Neural cell (in vitro differentiated cells): ENCODE measurements around the gene FXN. TPM values are rescaled to one million over a fixed set of nuclear protein-coding genes. Genes with fewer than 3 reads are reported as not detected.

ENCODE experiments used
- H2AFZ ChIP-seq: fragments of 200-600, 300-800 bp; sonication (generic), shearing (Covaris generic); 2 replicates; pipeline ENCODE4 v1.6.0; 2014; ENCODE audit warnings: low read depth, mild to moderate bottlenecking, antibody characterized with exemption, low read length, moderate library complexity
- H3F3A ChIP-seq: fragments of 200-600 bp; shearing (Covaris generic); 2 replicates; pipeline ENCODE4 v1.6.1; 2016; ENCODE audit warnings: mild to moderate bottlenecking, moderate library complexity, mixed read lengths, antibody characterized with exemption, low read length; ENCODE audit not compliant: insufficient read depth, poor library complexity, severe bottlenecking
- H3K27ac ChIP-seq: fragments of 200-600, 300-800 bp; sonication (generic), shearing (Covaris generic); 2 replicates; pipeline ENCODE4 v1.5.1; 2014; ENCODE audit warnings: mild to moderate bottlenecking, low read length, moderate library complexity
- H3K27me3 ChIP-seq: fragments of 300-800, 200-600 bp; sonication (generic), shearing (Covaris generic); 2 replicates; pipeline ENCODE4 v1.6.0; 2014; ENCODE audit warnings: mild to moderate bottlenecking, low read depth, low read length, moderate library complexity; ENCODE audit not compliant: insufficient read depth
- H3K36me3 ChIP-seq: fragments of 300-800, 200-600 bp; sonication (generic), shearing (Covaris generic); 2 replicates; pipeline ENCODE4 v1.5.1; 2014; ENCODE audit warnings: mild to moderate bottlenecking, antibody characterized with exemption, low read length, moderate library complexity; ENCODE audit not compliant: insufficient read depth
- H3K4me2 ChIP-seq: fragments of 300-800, 200-600 bp; sonication (generic), shearing (Covaris generic); 2 replicates; pipeline ENCODE4 v1.6.0; 2014; ENCODE audit warnings: mild to moderate bottlenecking, low read length
- H3K4me3 ChIP-seq: fragments of 300-800, 200-600 bp; sonication (generic), shearing (Covaris generic); 2 replicates; pipeline ENCODE4 v1.5.1; 2014; ENCODE audit warnings: mild to moderate bottlenecking, low read length, moderate library complexity
- H3K79me2 ChIP-seq: fragments of 200-600 bp; shearing (Covaris generic); replicated peaks from 2 replicates; pipeline ENCODE4 v1.6.0; 2014; ENCODE audit warnings: mild to moderate bottlenecking, low read length, moderate library complexity; ENCODE audit not compliant: insufficient read depth
- H3K9ac ChIP-seq: fragments of 300-800, 200-600 bp; sonication (generic), shearing (Covaris generic); 2 replicates; pipeline ENCODE4 v1.6.1; 2016; ENCODE audit warnings: mild to moderate bottlenecking, low read length, mixed read lengths
- H3K9me2 ChIP-seq: fragments of 200-600 bp; shearing (Covaris generic); 2 replicates; pipeline ENCODE4 v1.6.1; 2016; ENCODE audit warnings: mild to moderate bottlenecking, low read length, mixed read lengths; ENCODE audit not compliant: insufficient read depth
- H3K9me3 ChIP-seq: fragments of 200-600, 300-800 bp; sonication (generic), shearing (Covaris generic); 2 replicates; pipeline ENCODE4 v1.6.1; 2016; ENCODE audit warnings: mild to moderate bottlenecking, mixed run types, low read length, moderate library complexity, mixed read lengths
- H4K20me1 ChIP-seq: fragments of 200-600 bp; shearing (Covaris generic); 2 replicates; pipeline ENCODE4 v1.6.1; 2016; ENCODE audit warnings: mild to moderate bottlenecking, mixed run types; ENCODE audit not compliant: insufficient read depth
- EP300 ChIP-seq: fragments of 450-650 bp; conservative IDR thresholded peaks from 2 replicates; pipeline ENCODE4 v1.6.1; 2014; ENCODE audit warnings: antibody characterized with exemption, mild to moderate bottlenecking, moderate library complexity; ENCODE audit not compliant: poor library complexity, severe bottlenecking
- EZH2 ChIP-seq: fragments of 200-600, 300-800 bp; shearing (Covaris generic), sonication (generic); IDR thresholded peaks from 2 replicates; pipeline ENCODE4 v1.6.1; 2014; ENCODE audit warnings: antibody characterized with exemption, low read length, borderline replicate concordance, mild to moderate bottlenecking; ENCODE audit not compliant: insufficient read depth, poor library complexity, severe bottlenecking
- MXI1 ChIP-seq: fragments of 450-650 bp; conservative IDR thresholded peaks from 2 replicates; pipeline ENCODE4 v1.6.1; 2014; ENCODE audit warnings: antibody characterized with exemption, mild to moderate bottlenecking; ENCODE audit not compliant: poor library complexity, severe bottlenecking
- POLR2AphosphoS5 ChIP-seq: IDR thresholded peaks from 2 replicates; pipeline ENCODE4 v1.6.1; 2012
- RAD21 ChIP-seq: fragments of 450-650 bp; conservative IDR thresholded peaks from 2 replicates; pipeline ENCODE4 v1.6.1; 2014; ENCODE audit warnings: antibody characterized with exemption, mild to moderate bottlenecking, moderate library complexity
- SMC3 ChIP-seq: fragments of 450-650 bp; conservative IDR thresholded peaks from 2 replicates; pipeline ENCODE4 v1.6.1; 2014; ENCODE audit warnings: antibody characterized with exemption, mild to moderate bottlenecking, moderate library complexity; ENCODE audit not compliant: poor library complexity
- TAF1 ChIP-seq: IDR thresholded peaks from 2 replicates; pipeline ENCODE4 v1.6.1; 2012; ENCODE audit warnings: low read depth
- polyA plus RNA-seq: library from polyadenylated mRNA; depleted of rRNA; stranded (reverse); fragments of >200 nt; gene quantifications from 2 replicates; pipeline ENCODE4 v1.2.3, GENCODE V29; 2014
- TF ChIP-seq, protein P1 (sequence below): IDR thresholded peaks from 2 replicates; pipeline ENCODE4 v1.6.1; 2012; ENCODE audit warnings: borderline replicate concordance
- TF ChIP-seq, protein P2 (sequence below): fragments of 450-650 bp; IDR thresholded peaks from 2 replicates; pipeline ENCODE4 v1.5.1; 2014; ENCODE audit warnings: antibody characterized with exemption, mild to moderate bottlenecking, moderate library complexity; ENCODE audit not compliant: poor library complexity, severe bottlenecking

Gene FXN
- polyA plus RNA-seq, 1 donor from 2014 or later, result 3.5 TPM

DNA sequence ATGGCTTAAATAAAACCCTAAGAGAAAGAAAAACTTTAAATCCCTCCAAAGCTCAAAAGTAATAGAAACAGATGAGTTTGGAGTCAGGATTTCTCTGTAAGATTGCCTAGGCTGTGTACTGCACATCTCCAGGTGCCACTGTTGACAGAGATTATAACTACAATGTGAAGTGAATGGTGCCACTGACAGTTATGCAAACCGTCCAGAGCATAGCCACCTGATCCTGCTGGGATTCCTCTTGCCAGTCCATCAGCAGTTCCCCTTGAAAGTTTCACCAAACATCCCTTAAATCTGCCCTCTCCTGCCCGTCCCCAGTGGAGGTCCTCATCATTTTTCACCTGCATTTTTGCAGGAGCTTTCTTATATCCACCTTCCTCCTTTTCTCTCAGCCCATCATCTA is 42.5 kb downstream of the FXN start:
- Histone ChIP-seq H3K9me3 (no peaks in the 10 kb centered on the region), H3K36me3 (no peaks in the 10 kb centered on the region), H2AFZ (no peak overlapping the region), H3F3A (no peaks in the 10 kb centered on the region), H3K4me2 (no peak overlapping the region), H3K4me3 (no peak overlapping the region), H3K9me2 (no peaks in the 10 kb centered on the region), H3K27me3 (no peaks in the 10 kb centered on the region), H3K79me2 (no peaks in the 10 kb centered on the region), H3K9ac (no peak overlapping the region), H3K27ac (no peak overlapping the region), H4K20me1 (no peaks in the 10 kb centered on the region)
- TF ChIP-seq, protein P1, sequence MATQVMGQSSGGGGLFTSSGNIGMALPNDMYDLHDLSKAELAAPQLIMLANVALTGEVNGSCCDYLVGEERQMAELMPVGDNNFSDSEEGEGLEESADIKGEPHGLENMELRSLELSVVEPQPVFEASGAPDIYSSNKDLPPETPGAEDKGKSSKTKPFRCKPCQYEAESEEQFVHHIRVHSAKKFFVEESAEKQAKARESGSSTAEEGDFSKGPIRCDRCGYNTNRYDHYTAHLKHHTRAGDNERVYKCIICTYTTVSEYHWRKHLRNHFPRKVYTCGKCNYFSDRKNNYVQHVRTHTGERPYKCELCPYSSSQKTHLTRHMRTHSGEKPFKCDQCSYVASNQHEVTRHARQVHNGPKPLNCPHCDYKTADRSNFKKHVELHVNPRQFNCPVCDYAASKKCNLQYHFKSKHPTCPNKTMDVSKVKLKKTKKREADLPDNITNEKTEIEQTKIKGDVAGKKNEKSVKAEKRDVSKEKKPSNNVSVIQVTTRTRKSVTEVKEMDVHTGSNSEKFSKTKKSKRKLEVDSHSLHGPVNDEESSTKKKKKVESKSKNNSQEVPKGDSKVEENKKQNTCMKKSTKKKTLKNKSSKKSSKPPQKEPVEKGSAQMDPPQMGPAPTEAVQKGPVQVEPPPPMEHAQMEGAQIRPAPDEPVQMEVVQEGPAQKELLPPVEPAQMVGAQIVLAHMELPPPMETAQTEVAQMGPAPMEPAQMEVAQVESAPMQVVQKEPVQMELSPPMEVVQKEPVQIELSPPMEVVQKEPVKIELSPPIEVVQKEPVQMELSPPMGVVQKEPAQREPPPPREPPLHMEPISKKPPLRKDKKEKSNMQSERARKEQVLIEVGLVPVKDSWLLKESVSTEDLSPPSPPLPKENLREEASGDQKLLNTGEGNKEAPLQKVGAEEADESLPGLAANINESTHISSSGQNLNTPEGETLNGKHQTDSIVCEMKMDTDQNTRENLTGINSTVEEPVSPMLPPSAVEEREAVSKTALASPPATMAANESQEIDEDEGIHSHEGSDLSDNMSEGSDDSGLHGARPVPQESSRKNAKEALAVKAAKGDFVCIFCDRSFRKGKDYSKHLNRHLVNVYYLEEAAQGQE, result no peak
- TF ChIP-seq POLR2AphosphoS5 (no peak), EZH2 (no peak), MXI1 (no peak), RAD21 (no peak), EP300 (no peak), TAF1 (no peak), SMC3 (no peak)
- TF ChIP-seq, protein P2, sequence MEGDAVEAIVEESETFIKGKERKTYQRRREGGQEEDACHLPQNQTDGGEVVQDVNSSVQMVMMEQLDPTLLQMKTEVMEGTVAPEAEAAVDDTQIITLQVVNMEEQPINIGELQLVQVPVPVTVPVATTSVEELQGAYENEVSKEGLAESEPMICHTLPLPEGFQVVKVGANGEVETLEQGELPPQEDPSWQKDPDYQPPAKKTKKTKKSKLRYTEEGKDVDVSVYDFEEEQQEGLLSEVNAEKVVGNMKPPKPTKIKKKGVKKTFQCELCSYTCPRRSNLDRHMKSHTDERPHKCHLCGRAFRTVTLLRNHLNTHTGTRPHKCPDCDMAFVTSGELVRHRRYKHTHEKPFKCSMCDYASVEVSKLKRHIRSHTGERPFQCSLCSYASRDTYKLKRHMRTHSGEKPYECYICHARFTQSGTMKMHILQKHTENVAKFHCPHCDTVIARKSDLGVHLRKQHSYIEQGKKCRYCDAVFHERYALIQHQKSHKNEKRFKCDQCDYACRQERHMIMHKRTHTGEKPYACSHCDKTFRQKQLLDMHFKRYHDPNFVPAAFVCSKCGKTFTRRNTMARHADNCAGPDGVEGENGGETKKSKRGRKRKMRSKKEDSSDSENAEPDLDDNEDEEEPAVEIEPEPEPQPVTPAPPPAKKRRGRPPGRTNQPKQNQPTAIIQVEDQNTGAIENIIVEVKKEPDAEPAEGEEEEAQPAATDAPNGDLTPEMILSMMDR, result no peak

DNA sequence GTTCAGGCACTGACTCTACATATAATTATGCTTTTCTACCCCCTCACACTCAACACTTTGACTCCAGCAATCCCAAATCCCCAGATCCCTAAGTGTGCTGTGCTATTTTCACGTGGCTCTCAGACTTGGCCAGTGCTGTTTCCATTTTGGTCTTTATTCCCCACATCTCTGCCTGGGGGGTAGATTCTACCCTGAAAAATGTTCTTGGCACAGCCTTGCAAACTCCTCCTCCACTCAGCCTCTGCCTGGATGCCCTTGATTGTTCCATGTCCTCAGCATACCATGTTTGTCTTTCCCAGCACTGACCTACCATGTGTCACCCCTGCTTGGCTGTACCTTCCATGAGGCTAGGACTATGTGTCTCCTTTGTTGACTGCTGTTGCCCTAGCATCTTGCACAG is 43.0 kb downstream of the FXN start:
- no peak overlapping the region for H3K4me2 ChIP-seq
- no peaks in the 10 kb centered on the region for H3K36me3 ChIP-seq
- no peaks in the 10 kb centered on the region for H4K20me1 ChIP-seq
- H3K9me2 ChIP-seq, result no peaks in the 10 kb centered on the region
- no peak overlapping the region for H3K4me3 ChIP-seq
- no peak overlapping the region for H2AFZ ChIP-seq
- no peaks in the 10 kb centered on the region for H3F3A ChIP-seq
- no peaks in the 10 kb centered on the region for H3K79me2 ChIP-seq
- no peaks in the 10 kb centered on the region for H3K27me3 ChIP-seq
- H3K27ac ChIP-seq, result no peak overlapping the region
- TF ChIP-seq TAF1, result no peak
- no peak for TF ChIP-seq EP300
- no peak for TF ChIP-seq EZH2
- TF ChIP-seq POLR2AphosphoS5, result no peak
- TF ChIP-seq, protein P2, result no peak
- TF ChIP-seq RAD21, result no peak
- no peaks in the 10 kb centered on the region for H3K9me3 ChIP-seq
- H3K9ac ChIP-seq, result no peak overlapping the region
